ENCODE results near the gene IFT172.

DNA sequence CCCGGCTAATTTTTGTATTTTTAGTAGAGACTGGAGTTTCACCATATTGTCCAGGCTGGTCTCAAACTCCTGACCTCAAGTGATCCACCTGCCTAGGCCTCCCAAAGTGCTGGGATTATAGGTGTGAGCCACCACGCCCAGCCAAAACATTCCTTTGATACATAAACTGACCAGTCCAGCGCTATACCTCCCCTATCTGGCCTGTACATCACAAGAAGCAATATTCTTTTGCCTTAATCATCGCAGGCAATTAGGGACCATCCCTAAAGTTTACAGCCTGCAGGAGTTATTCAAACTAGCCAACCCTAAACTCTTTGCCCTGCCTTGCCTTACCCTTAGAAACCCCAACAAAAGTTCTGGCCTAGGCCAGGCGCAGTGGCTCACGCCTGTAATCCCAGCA lies 73.4 kb downstream of the IFT172 start:
- TF ChIP-seq, protein P1, sequence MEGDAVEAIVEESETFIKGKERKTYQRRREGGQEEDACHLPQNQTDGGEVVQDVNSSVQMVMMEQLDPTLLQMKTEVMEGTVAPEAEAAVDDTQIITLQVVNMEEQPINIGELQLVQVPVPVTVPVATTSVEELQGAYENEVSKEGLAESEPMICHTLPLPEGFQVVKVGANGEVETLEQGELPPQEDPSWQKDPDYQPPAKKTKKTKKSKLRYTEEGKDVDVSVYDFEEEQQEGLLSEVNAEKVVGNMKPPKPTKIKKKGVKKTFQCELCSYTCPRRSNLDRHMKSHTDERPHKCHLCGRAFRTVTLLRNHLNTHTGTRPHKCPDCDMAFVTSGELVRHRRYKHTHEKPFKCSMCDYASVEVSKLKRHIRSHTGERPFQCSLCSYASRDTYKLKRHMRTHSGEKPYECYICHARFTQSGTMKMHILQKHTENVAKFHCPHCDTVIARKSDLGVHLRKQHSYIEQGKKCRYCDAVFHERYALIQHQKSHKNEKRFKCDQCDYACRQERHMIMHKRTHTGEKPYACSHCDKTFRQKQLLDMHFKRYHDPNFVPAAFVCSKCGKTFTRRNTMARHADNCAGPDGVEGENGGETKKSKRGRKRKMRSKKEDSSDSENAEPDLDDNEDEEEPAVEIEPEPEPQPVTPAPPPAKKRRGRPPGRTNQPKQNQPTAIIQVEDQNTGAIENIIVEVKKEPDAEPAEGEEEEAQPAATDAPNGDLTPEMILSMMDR (conservative IDR thresholded peaks at IDR 0.05; ENCODE audit: low read length): no peak
- no peak for TF ChIP-seq EZH2phosphoT487 (IDR thresholded peaks at IDR 0.05; ENCODE audit: borderline replicate concordance)

Data from Loucy (cell line).